Lower leg skin (tissue), 3 donors: ENCODE data around the gene SLC2A5.

ENCODE experiments used
- POLR2A ChIP-seq, 2 donors: fragments of 450-650 bp; IDR thresholded peaks; one replicate each; pipeline ENCODE4 v1.6.1; 2016 to 2017; ENCODE audit warnings: antibody characterized with exemption in 2 of 2, mild to moderate bottlenecking in 1 of 2, moderate library complexity in 1 of 2
- TF ChIP-seq, protein P1 (sequence below), 3 donors: fragments of 450-650 bp; IDR thresholded peaks; one replicate each; pipeline ENCODE4 v1.5.1; 2016; ENCODE audit warnings: antibody characterized with exemption in 3 of 3, mild to moderate bottlenecking in 3 of 3, moderate library complexity in 2 of 3

DNA sequence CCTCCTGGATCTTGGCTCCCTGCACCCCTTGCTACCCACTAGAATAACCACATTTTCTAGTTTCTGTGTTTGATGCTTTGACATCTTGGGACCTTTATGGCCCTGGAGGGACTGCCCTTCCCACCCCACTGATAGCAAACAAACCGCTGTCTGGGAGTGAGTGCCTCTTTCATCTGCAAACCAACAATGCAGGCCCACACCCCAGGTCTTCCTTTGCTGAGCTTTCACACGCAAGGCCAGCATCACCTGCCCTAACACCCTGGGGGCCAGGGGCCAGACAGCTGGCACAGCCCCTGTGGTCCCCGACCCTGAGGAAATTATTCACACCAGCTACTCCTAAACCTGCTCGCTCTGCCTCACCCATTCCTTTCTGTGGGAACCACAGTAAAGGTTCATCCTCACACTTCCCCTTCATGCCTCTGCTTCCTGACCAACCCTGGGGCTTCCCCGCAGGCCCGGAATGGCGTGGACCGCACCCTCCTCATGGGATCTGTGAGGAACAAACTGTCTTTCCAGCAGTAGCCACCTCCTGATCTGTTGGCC, 58.6 kb downstream of the SLC2A5 start:
- TF ChIP-seq, protein P1, sequence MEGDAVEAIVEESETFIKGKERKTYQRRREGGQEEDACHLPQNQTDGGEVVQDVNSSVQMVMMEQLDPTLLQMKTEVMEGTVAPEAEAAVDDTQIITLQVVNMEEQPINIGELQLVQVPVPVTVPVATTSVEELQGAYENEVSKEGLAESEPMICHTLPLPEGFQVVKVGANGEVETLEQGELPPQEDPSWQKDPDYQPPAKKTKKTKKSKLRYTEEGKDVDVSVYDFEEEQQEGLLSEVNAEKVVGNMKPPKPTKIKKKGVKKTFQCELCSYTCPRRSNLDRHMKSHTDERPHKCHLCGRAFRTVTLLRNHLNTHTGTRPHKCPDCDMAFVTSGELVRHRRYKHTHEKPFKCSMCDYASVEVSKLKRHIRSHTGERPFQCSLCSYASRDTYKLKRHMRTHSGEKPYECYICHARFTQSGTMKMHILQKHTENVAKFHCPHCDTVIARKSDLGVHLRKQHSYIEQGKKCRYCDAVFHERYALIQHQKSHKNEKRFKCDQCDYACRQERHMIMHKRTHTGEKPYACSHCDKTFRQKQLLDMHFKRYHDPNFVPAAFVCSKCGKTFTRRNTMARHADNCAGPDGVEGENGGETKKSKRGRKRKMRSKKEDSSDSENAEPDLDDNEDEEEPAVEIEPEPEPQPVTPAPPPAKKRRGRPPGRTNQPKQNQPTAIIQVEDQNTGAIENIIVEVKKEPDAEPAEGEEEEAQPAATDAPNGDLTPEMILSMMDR (IDR thresholded peaks at IDR 0.05): no peak
- no peak for TF ChIP-seq POLR2A (IDR thresholded peaks at IDR 0.05)
